ENCODE results near the gene PLAAT2.

- TF ChIP-seq OSR1 (CRISPR knock-in tag; IDR thresholded peaks at IDR 0.05) = no peak
- TF ChIP-seq, protein P1, sequence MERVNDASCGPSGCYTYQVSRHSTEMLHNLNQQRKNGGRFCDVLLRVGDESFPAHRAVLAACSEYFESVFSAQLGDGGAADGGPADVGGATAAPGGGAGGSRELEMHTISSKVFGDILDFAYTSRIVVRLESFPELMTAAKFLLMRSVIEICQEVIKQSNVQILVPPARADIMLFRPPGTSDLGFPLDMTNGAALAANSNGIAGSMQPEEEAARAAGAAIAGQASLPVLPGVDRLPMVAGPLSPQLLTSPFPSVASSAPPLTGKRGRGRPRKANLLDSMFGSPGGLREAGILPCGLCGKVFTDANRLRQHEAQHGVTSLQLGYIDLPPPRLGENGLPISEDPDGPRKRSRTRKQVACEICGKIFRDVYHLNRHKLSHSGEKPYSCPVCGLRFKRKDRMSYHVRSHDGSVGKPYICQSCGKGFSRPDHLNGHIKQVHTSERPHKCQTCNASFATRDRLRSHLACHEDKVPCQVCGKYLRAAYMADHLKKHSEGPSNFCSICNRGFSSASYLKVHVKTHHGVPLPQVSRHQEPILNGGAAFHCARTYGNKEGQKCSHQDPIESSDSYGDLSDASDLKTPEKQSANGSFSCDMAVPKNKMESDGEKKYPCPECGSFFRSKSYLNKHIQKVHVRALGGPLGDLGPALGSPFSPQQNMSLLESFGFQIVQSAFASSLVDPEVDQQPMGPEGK (CRISPR knock-in tag; IDR thresholded peaks at IDR 0.05; ENCODE audit: borderline replicate concordance) = no peak
Observed at GRCh38 chr11:63599211-63600122, 36.3 kb upstream of the PLAAT2 start.
